ENCODE results near the gene ERBB4.

DNA sequence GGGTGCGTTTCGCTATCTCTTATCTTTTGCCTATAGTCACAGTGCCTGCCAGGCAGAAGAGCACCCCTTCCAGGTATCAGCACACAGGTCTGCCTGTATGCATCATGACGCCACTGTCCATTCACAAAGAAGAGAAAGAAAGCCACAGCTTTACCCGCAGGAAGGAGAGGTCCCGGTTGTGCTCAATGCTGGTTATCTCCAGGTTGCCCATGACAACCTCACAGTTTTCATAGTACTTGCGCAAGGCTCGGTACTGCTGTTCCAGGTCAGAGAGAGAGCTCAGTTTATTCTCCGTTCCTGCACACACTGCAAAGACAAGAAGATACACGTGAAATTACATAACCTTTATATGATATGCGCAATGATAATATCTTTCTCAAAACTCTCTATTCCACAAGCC is 414.0 kb downstream of the ERBB4 start:
- TF ChIP-seq, protein P1, sequence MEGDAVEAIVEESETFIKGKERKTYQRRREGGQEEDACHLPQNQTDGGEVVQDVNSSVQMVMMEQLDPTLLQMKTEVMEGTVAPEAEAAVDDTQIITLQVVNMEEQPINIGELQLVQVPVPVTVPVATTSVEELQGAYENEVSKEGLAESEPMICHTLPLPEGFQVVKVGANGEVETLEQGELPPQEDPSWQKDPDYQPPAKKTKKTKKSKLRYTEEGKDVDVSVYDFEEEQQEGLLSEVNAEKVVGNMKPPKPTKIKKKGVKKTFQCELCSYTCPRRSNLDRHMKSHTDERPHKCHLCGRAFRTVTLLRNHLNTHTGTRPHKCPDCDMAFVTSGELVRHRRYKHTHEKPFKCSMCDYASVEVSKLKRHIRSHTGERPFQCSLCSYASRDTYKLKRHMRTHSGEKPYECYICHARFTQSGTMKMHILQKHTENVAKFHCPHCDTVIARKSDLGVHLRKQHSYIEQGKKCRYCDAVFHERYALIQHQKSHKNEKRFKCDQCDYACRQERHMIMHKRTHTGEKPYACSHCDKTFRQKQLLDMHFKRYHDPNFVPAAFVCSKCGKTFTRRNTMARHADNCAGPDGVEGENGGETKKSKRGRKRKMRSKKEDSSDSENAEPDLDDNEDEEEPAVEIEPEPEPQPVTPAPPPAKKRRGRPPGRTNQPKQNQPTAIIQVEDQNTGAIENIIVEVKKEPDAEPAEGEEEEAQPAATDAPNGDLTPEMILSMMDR (IDR thresholded peaks at IDR 0.05): no peak
- no peak for TF ChIP-seq POLR2A (IDR thresholded peaks at IDR 0.05)

Data from lower leg skin (tissue), 3 donors.